Naive B cell (primary cell): Measurements from ENCODE around the gene KLHL20. TPM values are rescaled to one million over a fixed set of nuclear protein-coding genes. Genes with fewer than 3 reads are reported as not detected.
A peak's percentile ranks its signal among the peaks of the same experiment; 100 is the strongest.
"Not testable (repeated sequence)": the region's sequence is repeated elsewhere in the genome, so short reads cannot be mapped to it uniquely, and the experiment has no call there.

Source experiments
- ATAC-seq, 2 donors: fragments of 150-1000 bp; cut with Tn5 transposase; 2 replicates each; pipeline ENCODE4 v1.10.0; 2021; ENCODE audit warnings: low read depth in 2 of 2, mild to moderate bottlenecking in 2 of 2, moderate library complexity in 2 of 2
- DNase-seq: peaks from one replicate; pipeline ENCODE4 v3.0.0; 2022
- H3K27ac Mint-ChIP-seq, 6 donors: one replicate each; pipeline ENCODE4 v1.8.0; 2020 to 2022; ENCODE audit warnings: mild to moderate bottlenecking in 6 of 6, mixed read lengths in 6 of 6, moderate library complexity in 5 of 6, inconsistent platforms in 2 of 6
- H3K27me3 Mint-ChIP-seq, 3 donors: one replicate each; pipeline ENCODE4 v1.8.0; 2021 to 2022; ENCODE audit warnings: mixed read lengths in 3 of 3, mild to moderate bottlenecking in 1 of 3
- H3K36me3 Mint-ChIP-seq, 2 donors: one replicate each; pipeline ENCODE4 v1.8.0; 2020 to 2022; ENCODE audit warnings: mixed read lengths in 2 of 2, inconsistent platforms in 1 of 2, mild to moderate bottlenecking in 1 of 2
- H3K4me1 Mint-ChIP-seq, 3 donors: one replicate each; pipeline ENCODE4 v1.8.0; 2020 to 2022; ENCODE audit warnings: mixed read lengths in 3 of 3, inconsistent platforms in 1 of 3, mild to moderate bottlenecking in 1 of 3, moderate library complexity in 1 of 3
- H3K4me3 Mint-ChIP-seq, 8 donors: one replicate each; pipeline ENCODE4 v1.8.0; 2020 to 2022; ENCODE audit warnings: mild to moderate bottlenecking in 8 of 8, mixed read lengths in 8 of 8, moderate library complexity in 8 of 8, inconsistent platforms in 2 of 8
- H3K9me3 Mint-ChIP-seq, 7 donors: one replicate each; pipeline ENCODE4 v1.8.0; 2020 to 2022; ENCODE audit warnings: mixed read lengths in 7 of 7, mild to moderate bottlenecking in 5 of 7, inconsistent platforms in 2 of 7, moderate library complexity in 1 of 7
- polyA plus RNA-seq, 6 donors: library from polyadenylated mRNA; unstranded; fragments of 300-500 nt; fragmentation: Illumina TruSeq; gene quantifications; one replicate each; pipeline ENCODE4 v1.2.3, GENCODE V29; 2021; ENCODE audit warnings: low read depth in 6 of 6

Gene KLHL20
- polyA plus RNA-seq, 6 donors from 2014 or later = 13.8 to 25.3 (median 20.8) TPM

DNA sequence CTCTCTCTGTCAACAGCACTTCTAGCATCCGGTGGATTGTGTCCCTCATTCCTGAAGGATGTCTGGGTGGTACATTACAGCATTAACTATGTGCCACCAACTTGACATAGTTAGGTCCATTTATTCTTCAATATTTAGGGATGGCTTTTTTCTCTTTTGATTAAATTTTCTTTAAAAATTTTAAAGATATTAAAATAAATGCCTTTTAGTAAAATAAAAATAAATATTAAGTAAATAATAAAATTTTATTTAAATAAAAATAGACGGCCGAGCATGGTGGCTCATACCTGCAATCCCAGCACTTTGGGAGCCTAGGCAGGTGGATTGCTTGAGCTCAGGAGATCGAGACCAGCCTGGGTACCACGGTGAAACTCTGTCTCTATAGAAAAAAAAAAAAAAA is 9.7 kb upstream of the KLHL20 start:
- H3K4me3 Mint-ChIP-seq = no peak overlapping the region
- no peak overlapping the region for H3K27ac Mint-ChIP-seq
- peaks cover 0 to 12% of the 10 kb centered on the region in 2 donors for H3K36me3 Mint-ChIP-seq
- ATAC-seq (no peak), DNase-seq (no peak)
- H3K9me3 Mint-ChIP-seq = peaks cover 0 to 8% (median 4%) of the 10 kb centered on the region in 7 donors
- H3K27me3 Mint-ChIP-seq = peaks cover 21 to 44% (median 44%) of the 10 kb centered on the region in 3 donors
- no peaks in the 10 kb centered on the region for H3K4me1 Mint-ChIP-seq

- DNase-seq = no peak
- ATAC-seq = no peak
- Mint-ChIP-seq H3K4me1 (no peaks in the 10 kb centered on the region), H3K27ac (no peak overlapping the region), H3K9me3 (no peaks in the 10 kb centered on the region), H3K4me3 (no peak overlapping the region), H3K36me3 (no peaks in the 10 kb centered on the region), H3K27me3 (peaks cover 35 to 50% (median 49%) of the 10 kb centered on the region in 3 donors)
Observed at GRCh38 chr1:173708787-173709186, 6.0 kb upstream of the KLHL20 start.

GRCh38 chr1:173714441-173714758 is 381 bp upstream of the KLHL20 start:
- no peaks in the 10 kb centered on the region for H3K36me3 Mint-ChIP-seq
- ATAC-seq (no peak), DNase-seq (no peak)
- peak overlapping the region; percentile 86 to 97 (median 91) for H3K27ac Mint-ChIP-seq
- H3K4me3 Mint-ChIP-seq = peak overlapping the region; percentile 89 to 100 (median 96)
- peaks cover 11 to 32% (median 19%) of the 10 kb centered on the region in 3 donors for H3K4me1 Mint-ChIP-seq
- peaks cover 17 to 34% (median 26%) of the 10 kb centered on the region in 3 donors for H3K27me3 Mint-ChIP-seq
- peaks cover 0 to 3% (median 0%) of the 10 kb centered on the region in 7 donors for H3K9me3 Mint-ChIP-seq

DNA sequence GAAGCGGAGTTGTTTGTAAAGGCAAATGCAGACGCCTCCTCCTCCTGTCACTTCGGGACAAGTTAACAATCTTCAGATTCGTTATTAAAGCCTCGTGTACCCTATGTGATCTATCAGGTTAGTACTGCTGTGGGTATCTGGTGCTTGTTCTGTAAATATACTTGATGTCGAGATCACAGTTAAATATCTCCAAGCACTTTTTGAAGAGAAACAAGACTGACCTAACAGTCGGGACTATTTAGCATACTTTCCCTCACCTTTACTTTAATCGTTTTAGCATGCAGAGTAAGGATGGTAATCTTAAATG is 710 bp downstream of the KLHL20 start:
- DNase-seq (no peak), ATAC-seq (no peak)
- Mint-ChIP-seq H3K4me3 (peak overlapping the region; percentile 89 to 100 (median 96)), H3K27ac (peak overlapping the region; percentile 86 to 97 (median 91)), H3K36me3 (peaks cover 3 to 5% of the 10 kb centered on the region in 2 donors), H3K9me3 (peaks cover 0 to 3% (median 0%) of the 10 kb centered on the region in 7 donors), H3K27me3 (peaks cover 10 to 27% (median 18%) of the 10 kb centered on the region in 3 donors), H3K4me1 (peaks cover 17 to 36% (median 26%) of the 10 kb centered on the region in 3 donors)

- H3K27me3 Mint-ChIP-seq = peaks cover 0 to 9% (median under 1%) of the 10 kb centered on the region in 3 donors
- H3K4me3 Mint-ChIP-seq = peak overlapping the region in 2 of 8 donors; percentile 2 to 69
- DNase-seq (no peak), ATAC-seq (no peak)
- peaks cover 9 to 14% of the 10 kb centered on the region in 2 donors for H3K36me3 Mint-ChIP-seq
- peak overlapping the region in 2 of 6 donors; percentile 56 to 85 for H3K27ac Mint-ChIP-seq
- H3K9me3 Mint-ChIP-seq = peaks cover 0 to 3% (median 0%) of the 10 kb centered on the region in 7 donors
- peaks cover 21 to 38% (median 32%) of the 10 kb centered on the region in 3 donors for H3K4me1 Mint-ChIP-seq
Observed at GRCh38 chr1:173717238-173717637, 2.5 kb downstream of the KLHL20 start.

GRCh38 chr1:173731331-173731730 is 16.6 kb downstream of the KLHL20 start:
- Mint-ChIP-seq H3K36me3 (peaks cover 16 to 22% of the 10 kb centered on the region in 2 donors), H3K27ac (peak overlapping the region in 1 of 6 donors; percentile 12)
- H3K27me3 Mint-ChIP-seq, H3K4me3 Mint-ChIP-seq, ATAC-seq, H3K4me1 Mint-ChIP-seq, DNase-seq, H3K9me3 Mint-ChIP-seq: not testable (repeated sequence)

DNA sequence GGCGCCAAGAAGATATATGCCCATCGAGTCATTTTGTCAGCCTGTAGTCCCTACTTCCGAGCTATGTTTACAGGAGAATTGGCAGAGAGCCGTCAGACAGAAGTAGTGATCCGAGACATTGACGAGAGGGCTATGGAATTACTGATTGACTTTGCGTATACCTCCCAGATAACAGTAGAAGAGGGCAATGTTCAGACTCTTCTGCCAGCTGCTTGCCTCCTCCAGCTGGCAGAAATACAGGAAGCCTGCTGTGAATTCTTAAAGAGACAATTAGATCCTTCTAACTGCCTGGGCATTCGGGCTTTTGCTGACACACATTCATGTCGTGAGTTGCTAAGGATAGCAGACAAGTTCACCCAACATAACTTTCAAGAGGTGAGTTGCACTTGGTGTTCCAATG is 19.1 kb downstream of the KLHL20 start:
- Mint-ChIP-seq H3K9me3 (peaks cover 0 to 5% (median 3%) of the 10 kb centered on the region in 7 donors), H3K27ac (peak overlapping the region in 4 of 6 donors; percentile 3 to 71 (median 32)), H3K27me3 (no peaks in the 10 kb centered on the region), H3K4me1 (peaks cover 22 to 27% (median 26%) of the 10 kb centered on the region in 3 donors), H3K36me3 (peaks cover 28 to 34% of the 10 kb centered on the region in 2 donors), H3K4me3 (no peak overlapping the region)
- DNase-seq (no peak), ATAC-seq (no peak)

DNA sequence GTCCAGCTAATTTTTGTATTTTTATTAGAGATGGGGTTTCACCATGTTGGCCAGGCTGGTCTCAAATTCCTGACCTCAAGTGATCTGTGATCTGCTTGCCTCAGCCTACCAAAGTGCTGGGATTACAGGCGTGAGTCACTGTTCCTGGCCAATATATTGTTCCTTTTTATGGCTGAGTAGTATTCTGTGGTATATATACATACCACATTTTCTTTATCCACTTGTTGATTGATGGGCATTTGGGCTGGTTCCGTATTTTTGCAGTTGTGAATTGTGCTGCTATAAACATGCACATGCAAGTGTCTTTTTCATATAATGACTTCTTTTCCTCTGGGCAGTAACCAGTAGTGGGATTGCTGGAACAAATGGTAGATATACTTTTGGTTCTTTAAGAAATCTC is 21.3 kb downstream of the KLHL20 start:
- DNase-seq, H3K27me3 Mint-ChIP-seq, H3K9me3 Mint-ChIP-seq, ATAC-seq, H3K4me3 Mint-ChIP-seq: not testable (repeated sequence)
- Mint-ChIP-seq H3K4me1 (peaks cover 34 to 45% (median 38%) of the 10 kb centered on the region in 3 donors), H3K36me3 (peaks cover 42 to 46% of the 10 kb centered on the region in 2 donors), H3K27ac (peak overlapping the region in 1 of 6 donors; percentile 24)

DNA sequence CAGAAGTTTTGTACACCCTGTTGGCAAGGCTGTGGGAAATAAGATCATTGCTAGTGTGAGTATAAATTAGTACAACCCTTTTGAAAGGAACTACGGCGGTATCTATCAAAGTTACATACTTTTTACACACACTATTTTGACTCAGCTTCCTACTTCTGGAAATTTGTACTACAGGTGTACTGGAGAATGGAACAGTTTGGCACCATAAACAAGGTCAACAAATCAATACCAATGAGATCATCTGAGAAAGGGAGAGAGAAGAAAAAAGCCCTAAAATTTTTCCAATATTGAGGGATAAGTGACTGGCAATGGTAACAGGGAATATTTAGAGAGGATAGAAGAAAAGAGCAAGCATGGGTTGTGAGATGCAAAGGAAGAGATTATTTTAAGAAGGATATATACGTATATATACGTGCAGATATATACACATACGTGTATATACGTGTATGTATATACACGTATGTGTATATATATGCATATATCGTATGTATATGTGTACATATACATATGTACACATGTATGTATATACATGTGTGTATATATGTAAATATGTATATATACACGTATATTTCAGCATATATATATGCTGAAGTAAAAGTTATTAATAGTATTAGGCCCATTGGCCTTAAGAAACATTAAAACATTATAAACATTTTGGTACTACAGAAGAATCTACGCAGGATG is 27.6 kb downstream of the KLHL20 start:
- Mint-ChIP-seq H3K4me3 (no peak overlapping the region), H3K4me1 (peaks cover 22 to 57% (median 37%) of the 10 kb centered on the region in 3 donors), H3K9me3 (peaks cover 0 to 2% (median 0%) of the 10 kb centered on the region in 7 donors), H3K27me3 (no peaks in the 10 kb centered on the region), H3K36me3 (peaks cover 23 to 40% of the 10 kb centered on the region in 2 donors), H3K27ac (no peak overlapping the region)
- ATAC-seq (no peak), DNase-seq (no peak)

GRCh38 chr1:173744651-173745050 is 29.9 kb downstream of the KLHL20 start:
- H3K27ac Mint-ChIP-seq = no peak overlapping the region
- H3K27me3 Mint-ChIP-seq = no peaks in the 10 kb centered on the region
- no peak overlapping the region for H3K4me3 Mint-ChIP-seq
- ATAC-seq (no peak), DNase-seq (no peak)
- peaks cover 10 to 32% of the 10 kb centered on the region in 2 donors for H3K36me3 Mint-ChIP-seq
- H3K4me1 Mint-ChIP-seq = peaks cover 8 to 35% (median 18%) of the 10 kb centered on the region in 3 donors
- H3K9me3 Mint-ChIP-seq = peaks cover 0 to 2% (median 0%) of the 10 kb centered on the region in 7 donors

- DNase-seq = no peak
- H3K27ac Mint-ChIP-seq = no peak overlapping the region
- H3K4me3 Mint-ChIP-seq = no peak overlapping the region
- no peaks in the 10 kb centered on the region for H3K27me3 Mint-ChIP-seq
- peaks cover 0 to 23% of the 10 kb centered on the region in 2 donors for H3K36me3 Mint-ChIP-seq
- ATAC-seq = no peak
- H3K9me3 Mint-ChIP-seq = peaks cover 0 to 2% (median 0%) of the 10 kb centered on the region in 7 donors
- H3K4me1 Mint-ChIP-seq = peaks cover 3 to 13% (median 6%) of the 10 kb centered on the region in 3 donors
Observed at GRCh38 chr1:173749137-173749536, 34.4 kb downstream of the KLHL20 start.

DNA sequence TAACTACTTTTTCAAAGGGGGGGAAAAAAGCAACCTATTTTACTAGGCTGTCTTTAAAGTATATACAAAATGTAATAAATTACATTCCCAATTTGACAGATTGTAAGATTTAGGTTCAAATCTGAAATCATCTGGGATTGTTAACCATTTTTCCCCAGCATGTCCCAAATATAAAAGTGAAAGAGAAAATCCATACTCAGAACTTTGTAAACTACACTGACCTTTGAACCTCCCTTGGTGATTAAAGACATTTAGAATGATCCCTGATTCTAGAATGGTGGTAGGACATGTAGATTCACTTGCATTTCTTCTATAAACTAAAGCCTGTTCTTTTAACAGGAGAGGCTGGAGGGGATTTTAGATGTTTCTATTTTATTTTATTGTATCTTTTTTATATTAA is 39.0 kb downstream of the KLHL20 start:
- Mint-ChIP-seq H3K9me3 (no peaks in the 10 kb centered on the region), H3K4me1 (peaks cover 0 to 4% (median 0%) of the 10 kb centered on the region in 3 donors), H3K27me3 (no peaks in the 10 kb centered on the region), H3K27ac (no peak overlapping the region), H3K36me3 (peaks cover 19 to 37% of the 10 kb centered on the region in 2 donors), H3K4me3 (no peak overlapping the region)
- ATAC-seq (no peak), DNase-seq (no peak)

DNA sequence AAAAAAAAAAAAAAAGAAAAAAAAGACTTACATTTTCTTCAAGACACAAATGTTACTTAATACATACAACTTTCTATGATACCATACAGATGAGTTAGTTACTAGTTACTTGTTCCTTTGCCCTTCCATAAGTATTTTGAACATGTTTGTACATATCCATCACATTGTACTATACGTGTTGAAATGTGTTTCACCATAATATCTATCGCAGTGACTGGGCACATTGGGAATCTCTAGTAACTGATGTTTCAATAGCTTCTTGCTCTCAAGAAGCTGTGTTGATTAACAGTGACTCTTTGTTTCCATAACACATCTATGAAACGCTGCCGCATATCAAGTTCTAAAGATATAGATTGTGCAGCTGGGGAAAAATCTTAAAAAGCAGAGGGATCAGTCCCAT is 42.9 kb downstream of the KLHL20 start:
- Mint-ChIP-seq H3K36me3 (peaks cover 39 to 45% of the 10 kb centered on the region in 2 donors), H3K4me3 (no peak overlapping the region), H3K27me3 (no peaks in the 10 kb centered on the region), H3K27ac (no peak overlapping the region), H3K9me3 (peaks cover 0 to 7% (median 5%) of the 10 kb centered on the region in 7 donors), H3K4me1 (peaks cover 0 to 9% (median 0%) of the 10 kb centered on the region in 3 donors)
- no peak for DNase-seq
- no peak for ATAC-seq

GRCh38 chr1:173758110-173758509 is 43.3 kb downstream of the KLHL20 start:
- peak overlapping the region in 1 of 6 donors; percentile 67 for H3K27ac Mint-ChIP-seq
- DNase-seq = no peak
- no peaks in the 10 kb centered on the region for H3K27me3 Mint-ChIP-seq
- peaks cover 4 to 10% (median 8%) of the 10 kb centered on the region in 7 donors for H3K9me3 Mint-ChIP-seq
- peaks cover 0 to 9% (median 0%) of the 10 kb centered on the region in 3 donors for H3K4me1 Mint-ChIP-seq
- no peak for ATAC-seq
- no peak overlapping the region for H3K4me3 Mint-ChIP-seq
- H3K36me3 Mint-ChIP-seq = peaks cover 37 to 49% of the 10 kb centered on the region in 2 donors
